Stimulated activated CD4-positive, alpha-beta T cell treated with anti-CD3 and anti-CD28 coated beads, Interleukin-15, amount 100 ng/mL, for 48 hours (primary cell): ENCODE measurements around the gene NEO1.

Experiments
- DNase-seq, 2 donors: peaks; one replicate each; pipeline ENCODE4 v3.0.0-alpha.2; 2020; ENCODE audit warnings: low read depth in 2 of 2

The NEO1 gene

GRCh38 chr15:73051807-73052652 is at the start of gene NEO1:
Gene NEO1, plus strand, starts transcription at chr15:73052463. Its CDS starts 213 bp downstream, at chr15:73052676.
- peak; percentile 51 to 61 for DNase-seq

GRCh38 chr15:73004462-73004861 is 47.8 kb upstream of the NEO1 start:
- no peak for DNase-seq

- DNase-seq, result no peak
These were observed 47.2 kb upstream of the NEO1 start for GRCh38 chr15:73005032-73005431.

- no peak for DNase-seq
These were observed 46.8 kb upstream of the NEO1 start for GRCh38 chr15:73005446-73005845.

DNA sequence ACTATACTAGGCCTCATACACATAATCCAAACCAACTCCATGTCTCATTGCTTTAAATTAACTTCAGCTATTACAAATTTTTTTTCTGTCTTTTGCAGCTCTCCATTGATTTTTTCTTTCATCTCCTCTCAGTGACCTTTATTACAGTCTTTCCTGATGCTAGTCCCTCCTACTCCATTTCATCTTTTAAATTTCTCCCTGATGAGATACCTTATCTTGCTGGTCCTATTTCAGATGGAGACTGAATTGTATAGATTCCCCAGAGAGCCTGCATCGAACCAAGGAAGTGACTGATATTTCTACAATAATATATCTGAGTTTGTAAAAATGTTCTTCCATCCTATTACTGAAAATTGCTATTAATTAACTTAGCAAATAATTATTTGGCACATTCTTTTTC is 45.7 kb upstream of the NEO1 start:
- DNase-seq, result no peak

DNA sequence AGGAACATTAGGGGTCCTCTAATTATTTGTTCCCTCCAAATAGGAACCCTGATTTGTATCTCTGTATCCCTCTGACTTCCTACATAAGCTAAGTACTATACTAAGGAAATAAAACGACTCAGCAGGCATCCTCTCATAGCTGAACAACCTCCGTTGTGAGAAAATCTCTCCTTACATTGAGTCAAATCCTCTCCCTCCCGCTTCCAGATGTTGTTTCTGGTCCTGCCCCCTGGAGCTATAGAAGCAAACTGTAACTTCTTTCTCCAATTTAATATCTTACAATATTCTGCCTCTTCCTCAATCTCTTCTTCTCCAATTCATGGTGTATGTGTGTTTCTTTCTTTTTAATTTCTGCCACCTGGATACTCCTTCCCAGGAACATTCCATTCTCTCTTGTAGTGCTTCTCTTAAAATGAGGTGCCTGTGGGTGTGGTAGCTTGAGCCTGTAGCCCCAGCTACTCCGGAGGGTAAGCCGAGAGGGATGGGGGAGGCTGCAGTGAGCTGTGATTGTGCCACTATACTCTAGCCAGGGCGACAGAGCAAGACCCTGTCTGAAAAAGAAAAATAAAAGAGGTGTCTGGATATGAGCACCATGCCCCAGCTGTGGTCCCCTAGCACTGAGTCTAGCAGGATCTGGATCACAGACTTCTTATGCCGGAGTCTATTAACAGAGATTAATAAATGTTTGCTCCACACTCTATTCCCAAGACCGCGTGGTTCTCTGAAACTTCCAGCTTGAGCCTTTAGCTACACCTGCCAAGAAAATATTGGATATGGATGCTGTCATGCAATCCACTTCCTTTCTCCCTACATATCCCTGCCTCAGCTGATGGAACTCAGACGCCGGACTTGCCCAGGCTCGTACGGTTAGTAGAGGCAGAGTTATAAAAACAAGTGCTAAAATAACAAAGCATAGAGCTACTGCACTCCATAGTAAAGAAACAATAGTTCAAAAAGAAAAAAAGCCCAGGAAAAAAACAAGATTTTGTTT is 42.9 kb upstream of the NEO1 start:
- DNase-seq, result no peak

GRCh38 chr15:73010154-73011152 is 41.8 kb upstream of the NEO1 start:
- no peak for DNase-seq

DNA sequence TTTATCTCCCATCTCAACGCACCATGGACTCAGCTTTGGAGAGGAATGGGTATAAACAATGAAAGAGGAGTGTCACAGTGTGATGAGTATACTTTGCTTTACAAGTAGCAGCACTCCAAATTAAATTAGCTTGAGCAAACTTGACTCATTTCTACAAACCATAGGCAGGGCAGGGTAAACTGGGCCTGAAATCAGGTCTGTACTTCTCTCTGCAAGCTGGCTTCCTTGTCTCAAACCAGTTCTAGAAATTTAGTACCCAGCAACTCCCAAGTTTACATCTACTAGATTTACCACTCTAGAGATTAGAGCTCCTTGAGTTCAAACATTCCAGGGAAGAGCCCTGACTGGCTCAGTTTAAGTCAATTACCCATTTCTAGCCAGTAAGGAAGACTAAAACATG is 37.4 kb upstream of the NEO1 start:
- DNase-seq, result no peak

DNA sequence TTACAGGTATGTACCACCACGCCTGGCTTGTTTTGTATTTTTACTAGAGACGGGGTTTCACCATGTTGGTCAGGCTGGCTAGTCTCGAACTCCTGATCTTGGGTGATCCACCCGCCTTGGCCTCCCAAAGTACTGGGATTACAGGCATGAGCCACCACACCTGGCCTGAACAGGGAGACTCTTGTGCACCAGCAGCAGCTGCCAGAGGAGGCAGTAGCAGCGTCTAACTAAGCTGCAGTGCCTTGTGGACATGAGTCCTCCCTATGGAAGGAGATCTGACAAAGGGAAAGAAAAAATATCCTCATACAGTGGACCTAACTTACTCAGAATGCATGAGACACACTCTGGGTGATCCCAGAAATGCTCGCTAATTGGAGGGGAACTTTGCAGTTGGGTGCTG is 36.8 kb upstream of the NEO1 start:
- no peak for DNase-seq

GRCh38 chr15:73017987-73018386 is 34.3 kb upstream of the NEO1 start:
- no peak for DNase-seq

GRCh38 chr15:73019154-73019553 is 33.1 kb upstream of the NEO1 start:
- no peak for DNase-seq

GRCh38 chr15:73019601-73020146 is 32.6 kb upstream of the NEO1 start:
- DNase-seq, result no peak

DNA sequence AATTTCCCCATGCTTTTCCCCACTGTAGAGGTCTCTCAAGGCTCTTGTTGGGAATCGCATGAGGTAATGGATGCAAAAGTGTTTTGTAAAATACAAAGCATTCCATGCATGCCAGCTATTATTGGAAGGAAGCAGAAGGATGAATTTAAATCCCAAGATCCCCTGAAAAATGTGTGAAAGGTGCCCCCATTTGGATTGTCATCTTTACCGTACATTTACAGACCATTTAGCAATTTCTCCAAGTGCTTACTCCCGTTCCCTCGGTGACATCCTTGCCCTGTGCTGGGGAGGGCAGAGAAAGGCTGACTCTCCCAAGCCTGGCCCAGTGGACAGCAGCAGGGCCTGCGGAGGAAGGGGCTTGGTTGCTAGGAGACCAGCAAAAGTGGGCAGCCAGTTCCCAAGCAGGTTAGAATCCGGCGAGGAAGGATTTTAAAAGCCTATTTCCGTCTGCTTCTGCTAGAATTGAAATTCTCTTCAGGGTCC is 31.1 kb upstream of the NEO1 start:
- DNase-seq, result no peak

GRCh38 chr15:73022161-73022560 is 30.1 kb upstream of the NEO1 start:
- no peak for DNase-seq

GRCh38 chr15:73023071-73023470 is 29.2 kb upstream of the NEO1 start:
- no peak for DNase-seq

DNA sequence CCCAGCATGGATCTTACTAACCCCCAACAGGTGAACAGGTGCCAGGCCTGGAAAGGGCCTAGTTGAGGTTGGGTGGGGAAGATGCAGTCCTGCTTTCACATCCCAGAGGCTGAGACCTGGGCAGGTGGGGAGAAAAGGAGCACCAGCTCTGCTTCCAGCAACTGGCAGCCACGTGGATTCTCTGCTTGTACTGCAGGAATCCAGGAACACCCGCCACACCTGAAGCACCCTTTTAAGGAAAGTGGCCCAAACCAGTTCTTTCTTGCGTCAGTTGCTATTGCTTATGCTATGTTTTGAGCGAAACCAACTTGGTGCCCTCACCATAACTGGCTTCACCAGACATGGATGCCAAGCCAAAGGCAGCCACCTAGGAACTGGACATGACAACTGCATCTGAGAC is 28.1 kb upstream of the NEO1 start:
- DNase-seq, result no peak

DNA sequence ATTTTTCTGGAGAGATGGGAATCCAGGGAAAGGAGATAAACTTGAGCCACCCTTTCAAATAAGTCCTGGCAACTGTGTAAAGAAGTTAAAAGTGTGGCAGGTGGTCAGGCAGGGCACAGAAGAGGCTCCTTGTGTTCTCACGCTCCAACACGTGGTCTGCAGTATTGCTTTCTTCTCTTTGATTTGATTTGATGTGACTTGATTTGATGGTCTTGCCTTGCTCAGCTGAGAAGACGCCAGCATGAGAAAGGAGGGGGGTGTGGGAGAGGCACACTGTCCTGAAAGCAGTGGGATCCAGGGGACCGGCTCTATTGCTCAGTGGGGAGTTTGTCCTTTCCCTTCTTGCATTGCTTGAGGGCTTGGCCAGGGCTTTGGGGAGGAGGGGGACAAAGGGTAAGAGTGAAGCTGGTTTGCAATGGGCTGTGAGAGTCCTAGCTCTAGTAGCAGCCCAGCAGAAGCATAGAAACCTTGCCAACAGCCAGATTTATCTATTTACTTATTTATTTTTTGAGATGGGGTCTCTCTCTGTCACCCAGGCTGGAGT is 25.7 kb upstream of the NEO1 start:
- DNase-seq, result no peak

GRCh38 chr15:73028031-73028430 is 24.2 kb upstream of the NEO1 start:
- no peak for DNase-seq

DNA sequence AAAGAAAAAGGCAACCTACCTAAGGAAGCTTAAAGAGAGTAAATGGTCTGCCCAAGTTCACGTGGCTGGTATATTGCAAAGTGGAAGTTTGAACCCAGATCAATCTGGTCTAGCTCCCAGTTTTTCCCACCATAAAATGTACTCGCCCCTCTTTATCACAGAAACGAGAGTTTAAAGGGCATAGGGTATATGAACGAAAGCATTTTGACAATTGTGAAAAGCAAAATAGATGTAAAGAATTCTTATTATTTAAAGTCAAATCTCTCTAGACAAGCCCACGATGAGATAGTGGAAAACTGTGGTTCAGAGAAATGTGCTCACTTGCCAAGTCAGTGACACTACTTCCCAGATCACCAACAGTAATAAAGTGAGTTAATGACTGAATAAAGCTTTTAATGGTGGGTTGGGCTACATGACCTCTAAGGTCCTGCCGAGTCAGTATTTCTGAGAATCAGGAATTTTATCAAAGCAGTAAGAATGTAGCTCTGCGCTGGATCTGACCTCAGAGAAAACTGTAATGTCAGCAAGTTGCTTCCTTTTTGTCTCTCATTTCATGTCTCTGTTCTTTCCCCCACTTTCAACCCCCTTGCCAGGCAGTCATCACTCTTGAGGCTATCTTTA is 23.3 kb upstream of the NEO1 start:
- DNase-seq, result no peak

DNA sequence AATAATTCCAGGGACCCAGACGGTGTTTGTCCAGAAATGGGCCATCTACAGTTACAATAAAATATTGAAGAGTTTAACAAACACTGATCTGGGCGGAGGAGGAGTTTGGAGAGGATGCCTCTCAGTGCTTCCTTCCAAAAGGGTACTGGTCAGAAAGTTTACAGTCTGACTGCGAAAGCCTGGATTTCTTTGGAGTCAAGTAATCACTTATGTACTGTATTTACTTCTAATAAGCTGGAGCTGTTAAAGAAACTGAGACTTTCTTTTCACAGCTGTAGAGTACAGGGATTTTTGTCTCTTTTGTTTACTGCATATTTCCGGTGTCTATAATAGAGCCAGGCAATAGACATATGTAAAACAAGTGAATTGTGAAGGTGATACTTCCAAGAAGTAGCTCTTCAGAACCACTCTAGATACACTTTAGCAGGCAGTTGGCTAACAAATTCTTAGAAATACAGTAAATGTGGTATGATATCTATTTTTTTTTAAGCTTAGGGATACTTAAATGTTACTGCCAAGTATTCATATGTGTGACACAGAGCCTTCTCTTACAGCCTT is 22.1 kb upstream of the NEO1 start:
- DNase-seq, result no peak
